Coronary artery (tissue), 2 donors: ENCODE measurements around the gene DEAF1.

Experiments
- DNase-seq: peaks from one replicate; pipeline ENCODE4 v3.0.0-alpha.2; 2017; ENCODE audit warnings: low spot score
- H3K27ac ChIP-seq, 2 donors: fragments of 200-600 bp; sonication (generic); one replicate each; pipeline ENCODE4 v1.5.1; 2016 to 2019
- H3K4me3 ChIP-seq: fragments of 200-600 bp; sonication (generic); 2 replicates; pipeline ENCODE4 v1.5.1; 2016; ENCODE audit warnings: mild to moderate bottlenecking, moderate library complexity
- TF ChIP-seq, protein P1 (sequence below): fragments of 200-600 bp; sonication (generic); IDR thresholded peaks from one replicate; pipeline ENCODE4 v1.5.1; 2019; ENCODE audit warnings: antibody characterized with exemption

DEAF1 gene

DNA sequence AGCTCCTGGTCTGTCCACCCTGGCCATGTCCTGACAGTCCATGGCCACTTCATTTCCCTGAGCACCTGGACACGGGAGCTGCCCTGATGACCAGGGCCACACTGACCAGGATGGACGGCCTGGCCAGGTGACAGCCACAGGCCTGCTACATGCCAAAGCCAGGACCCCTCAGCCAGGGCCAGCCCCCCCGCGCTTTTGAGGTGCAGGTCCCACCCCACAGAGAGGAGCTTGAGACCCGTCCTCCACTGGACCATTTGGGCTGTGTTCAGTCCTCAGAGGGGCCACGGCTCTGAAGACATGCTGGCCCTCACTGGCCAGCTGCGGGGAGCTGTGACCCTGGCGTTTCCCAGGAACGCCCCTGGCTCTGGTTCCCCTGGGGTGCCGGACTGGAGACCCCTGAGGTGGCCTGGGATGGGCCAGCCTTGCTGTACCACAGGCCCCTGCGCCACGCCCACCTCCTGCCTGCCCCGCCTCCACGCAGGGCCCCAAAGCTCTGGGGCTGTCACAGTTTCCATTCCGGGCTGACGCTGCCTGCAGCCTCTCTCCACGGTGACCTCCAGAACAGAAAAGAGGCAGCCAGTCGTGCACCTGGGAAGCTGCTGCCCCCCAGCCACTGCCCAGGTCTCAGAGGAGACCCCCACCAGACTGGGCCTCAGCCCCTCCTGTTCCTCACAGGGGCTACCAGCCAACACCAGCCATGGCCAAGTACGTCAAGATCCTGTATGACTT, 29.2 kb upstream of the DEAF1 start:
- TF ChIP-seq, protein P1, sequence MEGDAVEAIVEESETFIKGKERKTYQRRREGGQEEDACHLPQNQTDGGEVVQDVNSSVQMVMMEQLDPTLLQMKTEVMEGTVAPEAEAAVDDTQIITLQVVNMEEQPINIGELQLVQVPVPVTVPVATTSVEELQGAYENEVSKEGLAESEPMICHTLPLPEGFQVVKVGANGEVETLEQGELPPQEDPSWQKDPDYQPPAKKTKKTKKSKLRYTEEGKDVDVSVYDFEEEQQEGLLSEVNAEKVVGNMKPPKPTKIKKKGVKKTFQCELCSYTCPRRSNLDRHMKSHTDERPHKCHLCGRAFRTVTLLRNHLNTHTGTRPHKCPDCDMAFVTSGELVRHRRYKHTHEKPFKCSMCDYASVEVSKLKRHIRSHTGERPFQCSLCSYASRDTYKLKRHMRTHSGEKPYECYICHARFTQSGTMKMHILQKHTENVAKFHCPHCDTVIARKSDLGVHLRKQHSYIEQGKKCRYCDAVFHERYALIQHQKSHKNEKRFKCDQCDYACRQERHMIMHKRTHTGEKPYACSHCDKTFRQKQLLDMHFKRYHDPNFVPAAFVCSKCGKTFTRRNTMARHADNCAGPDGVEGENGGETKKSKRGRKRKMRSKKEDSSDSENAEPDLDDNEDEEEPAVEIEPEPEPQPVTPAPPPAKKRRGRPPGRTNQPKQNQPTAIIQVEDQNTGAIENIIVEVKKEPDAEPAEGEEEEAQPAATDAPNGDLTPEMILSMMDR: no peak
- Histone ChIP-seq H3K27ac (no peak overlapping the region), H3K4me3 (no peak overlapping the region)
- DNase-seq: no peak

DNA sequence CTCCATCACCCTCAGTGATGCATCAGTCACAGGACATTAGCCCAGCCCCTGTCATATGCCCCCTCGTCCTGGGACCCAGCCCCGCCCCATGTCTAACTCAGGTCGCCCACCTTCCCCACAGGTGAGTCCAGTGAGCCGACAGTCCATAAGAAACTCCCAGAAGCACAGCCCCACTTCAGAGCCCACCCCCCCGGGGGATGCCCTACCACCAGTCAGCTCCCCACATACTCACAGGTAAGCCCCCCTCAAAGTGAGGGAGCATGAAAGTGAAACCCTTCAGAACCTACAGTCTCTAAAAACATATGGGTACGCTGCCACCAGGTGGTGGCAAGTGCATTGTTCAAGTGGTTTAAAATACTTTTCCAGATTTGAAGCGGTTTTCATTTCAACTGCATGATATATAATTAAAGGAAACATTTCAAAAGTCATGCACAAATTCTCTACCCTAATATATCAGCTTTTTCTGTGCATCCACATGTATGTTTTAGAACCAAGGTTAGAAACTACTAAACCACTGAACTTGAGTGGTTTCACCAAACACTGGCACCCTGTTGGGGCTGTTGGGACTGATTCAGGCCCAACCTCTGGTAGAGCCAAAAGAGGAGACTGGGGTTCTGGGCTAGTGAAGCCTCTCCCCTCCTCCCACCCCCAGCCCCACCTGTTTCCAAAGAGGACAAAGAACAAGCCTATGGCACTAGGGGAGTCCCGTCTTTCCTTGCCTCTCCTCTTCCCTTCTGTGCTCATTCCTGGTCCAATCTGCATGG, 28.3 kb upstream of the DEAF1 start:
- Histone ChIP-seq H3K27ac (no peak overlapping the region), H3K4me3 (no peak overlapping the region)
- no peak for DNase-seq

DNA sequence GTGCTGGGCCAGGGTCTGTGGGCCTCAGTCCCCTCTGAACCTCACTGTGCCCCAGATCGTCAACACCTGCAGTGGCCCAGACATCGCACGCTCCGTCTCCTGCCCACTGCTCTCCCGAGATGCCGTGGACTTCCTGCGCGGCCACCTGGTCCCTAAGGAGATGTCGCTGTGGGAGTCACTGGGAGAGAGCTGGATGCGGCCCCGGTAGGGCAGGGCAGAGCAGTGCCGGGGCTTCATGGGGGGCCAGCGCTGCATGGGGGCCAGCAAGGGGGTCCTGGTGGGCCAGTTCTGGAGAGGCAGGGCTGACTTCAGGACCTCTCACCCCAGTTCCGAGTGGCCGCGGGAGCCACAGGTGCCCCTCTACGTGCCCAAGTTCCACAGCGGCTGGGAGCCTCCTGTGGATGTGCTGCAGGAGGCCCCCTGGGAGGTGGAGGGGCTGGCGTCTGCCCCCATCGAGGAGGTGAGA, 27.4 kb upstream of the DEAF1 start:
- TF ChIP-seq, protein P1: no peak
- DNase-seq: no peak
- Histone ChIP-seq H3K27ac (no peak overlapping the region), H3K4me3 (no peak overlapping the region)

More for the DNA sequence above, 28.3 kb upstream of the DEAF1 start:
- TF ChIP-seq, protein P1: peak; percentile 37

DNA sequence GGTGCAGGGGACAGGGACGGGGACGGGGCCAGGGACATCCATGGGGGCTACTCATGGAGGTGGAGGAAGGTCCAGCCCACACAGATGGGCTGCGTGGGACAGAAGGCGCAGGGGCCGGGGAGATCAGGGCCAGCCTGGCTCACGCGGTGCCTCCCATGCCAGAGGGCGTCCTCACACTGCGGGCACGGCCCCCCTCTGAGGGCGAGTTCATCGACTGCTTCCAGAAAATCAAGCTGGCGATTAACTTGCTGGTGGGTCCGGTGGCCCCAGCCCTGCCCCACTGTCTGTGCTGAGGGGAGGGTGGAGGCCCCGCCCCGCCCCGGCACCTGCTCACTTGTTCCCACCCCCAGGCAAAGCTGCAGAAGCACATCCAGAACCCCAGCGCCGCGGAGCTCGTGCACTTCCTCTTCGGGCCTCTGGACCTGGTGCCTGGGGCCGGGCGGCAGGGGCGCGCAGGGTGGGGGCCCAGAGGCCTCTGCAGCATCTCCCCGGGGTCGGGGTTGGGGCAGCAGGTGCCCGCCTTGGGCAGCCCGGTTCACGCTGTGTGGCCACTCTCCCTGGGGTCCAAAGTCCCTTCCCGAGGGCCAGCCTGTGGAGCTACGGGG, 26.8 kb upstream of the DEAF1 start:
- peak overlapping the region; percentile 27 for H3K4me3 ChIP-seq
- no peak overlapping the region for H3K27ac ChIP-seq
- TF ChIP-seq, protein P1: no peak
- no peak for DNase-seq

DNA sequence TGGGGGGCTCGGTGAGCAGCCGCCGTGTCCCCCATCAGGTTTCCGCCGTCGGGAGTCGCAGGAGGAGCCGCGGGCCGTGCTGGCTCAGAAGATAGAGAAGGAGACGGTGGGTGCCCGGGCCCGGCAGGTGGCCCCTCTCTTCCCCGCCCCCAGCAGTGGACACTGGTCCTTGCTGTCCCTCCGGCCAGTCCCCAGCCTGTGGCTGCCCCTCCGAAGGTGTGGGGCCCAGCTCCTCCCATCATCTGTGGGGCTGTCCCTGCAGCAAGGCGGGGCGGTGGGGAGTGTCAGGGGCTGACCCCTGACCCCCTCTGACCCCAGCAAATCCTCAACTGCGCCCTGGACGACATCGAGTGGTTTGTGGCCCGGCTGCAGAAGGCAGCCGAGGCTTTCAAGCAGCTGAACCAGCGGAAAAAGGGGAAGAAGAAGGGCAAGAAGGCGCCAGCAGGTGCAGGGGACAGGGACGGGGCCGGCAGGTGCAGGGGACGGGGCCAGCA, 26.3 kb upstream of the DEAF1 start:
- Histone ChIP-seq H3K27ac (no peak overlapping the region), H3K4me3 (peak overlapping the region; percentile 11)
- DNase-seq: no peak
- TF ChIP-seq, protein P1: no peak

DNA sequence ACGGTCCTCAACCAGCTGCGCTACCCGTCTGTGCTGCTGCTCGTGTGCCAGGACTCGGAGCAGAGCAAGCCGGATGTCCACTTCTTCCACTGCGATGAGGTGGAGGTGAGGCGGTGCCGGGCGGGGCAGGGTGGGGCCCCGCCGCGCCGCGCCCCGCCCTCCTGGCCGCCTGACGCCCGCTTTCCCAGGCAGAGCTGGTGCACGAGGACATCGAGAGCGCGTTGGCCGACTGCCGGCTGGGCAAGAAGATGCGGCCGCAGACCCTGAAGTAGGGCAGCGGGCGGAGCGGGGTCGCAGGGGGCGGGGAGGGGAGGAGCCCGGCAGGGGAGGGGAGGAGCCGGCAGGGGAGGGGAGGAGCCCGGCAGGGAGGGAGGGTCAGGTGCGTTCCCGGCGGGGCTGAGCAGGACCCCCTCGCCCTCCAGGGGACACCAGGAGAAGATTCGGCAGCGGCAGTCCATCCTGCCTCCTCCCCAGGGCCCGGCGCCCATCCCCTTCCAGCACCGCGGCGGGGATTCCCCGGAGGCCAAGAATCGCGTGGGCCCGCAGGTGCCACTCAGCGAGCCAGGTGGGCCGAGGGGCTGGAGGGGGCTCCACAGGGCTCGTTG, 25.7 kb upstream of the DEAF1 start:
- no peak overlapping the region for H3K27ac ChIP-seq
- H3K4me3 ChIP-seq: peak overlapping the region; percentile 11
- TF ChIP-seq, protein P1: no peak
- DNase-seq: no peak
